ENCODE data around the gene PRKX. TPM values are rescaled to one million over a fixed set of nuclear protein-coding genes. Genes with fewer than 3 reads are reported as not detected.

Gene PRKX
- total and polyA plus RNA-seq, 2 of the 8 experiments (the other 6 are each of a cell fraction or from before 2014, with no cell fraction given) = 19.4 to 55.3 TPM

- H4K91ac ChIP-seq (replicated peaks; ENCODE audit: insufficient read length, low read length) = no peak overlapping the region
- H3K79me1 ChIP-seq (ENCODE audit: low read depth, low read length) = no peaks in the 10 kb centered on the region; the same call in 1 of the 2 replicates
- H2BK20ac ChIP-seq (ENCODE audit: low read length) = no peak overlapping the region
- DNase-seq (ENCODE audit: low read depth in 1 of 2, low spot score in 2 of 2) (no peak), FAIRE-seq (no peak)
- H3K79me2 ChIP-seq (ENCODE audit: control insufficient read depth in 1 of 2, insufficient read depth in 2 of 2, low read length in 2 of 2) = peaks cover 0 to 37% of the 10 kb centered on the region in 2 experiments; a peak in 2 of 4 replicates
- no peak overlapping the region for H2BK120ac ChIP-seq (replicated peaks; ENCODE audit: low read depth, low read length)
- H3K4ac ChIP-seq (replicated peaks; ENCODE audit: insufficient read length, low read depth, low read length) = no peak overlapping the region
- no peak overlapping the region; the same call in 1 of the 2 replicates for H3K18ac ChIP-seq (ENCODE audit: extremely low read depth, low read length)
- peaks cover 3% of the 10 kb centered on the region in 2 experiments for H4K20me1 ChIP-seq (replicated peaks in 1 of 2; ENCODE audit: control insufficient read depth in 1 of 2, insufficient read depth in 2 of 2, low read length in 2 of 2)
- H3K23ac ChIP-seq (ENCODE audit: insufficient read length) = no peak overlapping the region
- no peak overlapping the region for H2BK12ac ChIP-seq (ENCODE audit: low read depth, low read length)
- H4K8ac ChIP-seq (ENCODE audit: extremely low read depth, insufficient read depth, low read length) = peak overlapping the region; percentile 51
- H3K27me3 ChIP-seq (replicated peaks in 1 of 4; ENCODE audit: control insufficient read depth in 3 of 4, extremely low read depth in 1 of 4, insufficient read depth in 3 of 4, low read length in 3 of 4) = peaks cover 0 to 6% (median 0%) of the 10 kb centered on the region in 4 experiments; a peak in 3 of 7 replicates
- ChIA-PET CTCF (ENCODE audit: partially characterized antibody) (no interaction called here), POLR2A (ENCODE audit: partially characterized antibody) (no interaction called here)
- TF ChIP-seq KDM4A (IDR thresholded peaks at IDR 0.05; ENCODE audit: low read depth, low read length, severe bottlenecking) = peak; percentile 66
- TF ChIP-seq CBX5 (IDR thresholded peaks at IDR 0.05; ENCODE audit: low read depth, low read length) = no peak
- no peak for TF ChIP-seq BCL11A (IDR thresholded peaks at IDR 0.05; ENCODE audit: low read depth in 2 of 2, low read length in 2 of 2)
- H2BK5ac ChIP-seq (ENCODE audit: low read depth, low read length) = no peak overlapping the region
- H2BK15ac ChIP-seq (ENCODE audit: low read length) = no peak overlapping the region
- no peak overlapping the region for H2AFZ ChIP-seq (ENCODE audit: low read length)
- no peak overlapping the region for H2AK5ac ChIP-seq (ENCODE audit: low read depth, low read length)
- WGBS, 2 experiments (ENCODE audit: extremely low coverage in 1 of 2, insufficient coverage in 1 of 2, insufficient read length in 1 of 2, insufficient replicate concordance in 2 of 2, low coverage in 1 of 2, low lambda C conversion rate in 2 of 2, missing lambda C conversion rate in 1 of 2) = no CpG with 5 or more reads among the region's 38 CpGs
- no peak overlapping the region for H3K14ac ChIP-seq (ENCODE audit: insufficient read length)
- H3K56ac ChIP-seq (replicated peaks; ENCODE audit: insufficient read length, low read depth, low read length) = no peak overlapping the region
- H3K9me3 ChIP-seq (ENCODE audit: insufficient read depth in 2 of 2, low read depth in 1 of 2, low read length in 1 of 2) = no peaks in the 10 kb centered on the region
- H3K36me3 ChIP-seq (ENCODE audit: control insufficient read depth in 2 of 4, insufficient read depth in 4 of 4, low read length in 3 of 4) = no peaks in the 10 kb centered on the region; a peak in 1 of 8 replicates
- H4K5ac ChIP-seq (ENCODE audit: insufficient read length, low read depth, low read length) = no peak overlapping the region
- peak overlapping the region; percentile 69 to 94 for H3K4me2 ChIP-seq (ENCODE audit: insufficient read depth in 1 of 2, low read depth in 2 of 2, low read length in 2 of 2)
- H3K9ac ChIP-seq (replicated peaks in 1 of 4; ENCODE audit: extremely low read depth in 1 of 4, low read depth in 3 of 4, low read length in 3 of 4) = peak overlapping the region in 2 of 4 experiments; percentile 34 to 56; a peak in 4 of 7 replicates
- peaks cover 3% of the 10 kb centered on the region; the same call in 1 of the 2 replicates for H3K23me2 ChIP-seq (ENCODE audit: low read depth, low read length)
- peaks cover 0 to 5% (median 1%) of the 10 kb centered on the region in 4 experiments; a peak in 2 of 7 replicates for H3K4me1 ChIP-seq (replicated peaks in 1 of 4; ENCODE audit: control insufficient read depth in 3 of 4, insufficient read depth in 4 of 4, low read length in 3 of 4)
- H3K27ac ChIP-seq (ENCODE audit: low read depth, low read length) = no peak overlapping the region
- H3K4me3 ChIP-seq (ENCODE audit: extremely low read depth in 1 of 4, insufficient read depth in 2 of 4, low read depth in 3 of 4, low read length in 4 of 4) = peak overlapping the region; percentile 59 to 81 (median 68)
These were observed 602 bp downstream of the PRKX start for GRCh38 chrX:3712870-3713224.
